Activated T-cell treated with anti-CD3 and anti-CD28 coated beads for 24 hours (primary cell): ENCODE data around the gene ABHD5.

ENCODE experiments used
- DNase-seq: peaks from one replicate; pipeline ENCODE4 v3.0.0-alpha.2; 2020; ENCODE audit warnings: low read depth

The ABHD5 gene

GRCh38 chr3:43782541-43782940 lies 91.8 kb downstream of the ABHD5 start:
- DNase-seq: no peak
